Right lung (tissue), 5 donors: ENCODE measurements around the gene LYL1. TPM values are rescaled to one million over a fixed set of nuclear protein-coding genes. Genes with fewer than 3 reads are reported as not detected.

Experiments
- DNase-seq, 2 donors: peaks; one replicate each; pipeline ENCODE4 v3.0.0-alpha.2; 2013
- polyA plus RNA-seq, 5 donors: library from polyadenylated mRNA; unstranded; fragments of 120-200 nt; gene quantifications; one replicate each; pipeline versions ENCODE4 v1.2.1 to v1.2.3, GENCODE V29; 2013; ENCODE audit warnings: inconsistent platforms in 1 of 5, low replicate concordance in 1 of 5; ENCODE audit not compliant: insufficient read length in 5 of 5, insufficient read depth in 1 of 5

Gene LYL1
- polyA plus RNA-seq, 5 donors = 6.2 to 13.5 (median 6.8) TPM

DNA sequence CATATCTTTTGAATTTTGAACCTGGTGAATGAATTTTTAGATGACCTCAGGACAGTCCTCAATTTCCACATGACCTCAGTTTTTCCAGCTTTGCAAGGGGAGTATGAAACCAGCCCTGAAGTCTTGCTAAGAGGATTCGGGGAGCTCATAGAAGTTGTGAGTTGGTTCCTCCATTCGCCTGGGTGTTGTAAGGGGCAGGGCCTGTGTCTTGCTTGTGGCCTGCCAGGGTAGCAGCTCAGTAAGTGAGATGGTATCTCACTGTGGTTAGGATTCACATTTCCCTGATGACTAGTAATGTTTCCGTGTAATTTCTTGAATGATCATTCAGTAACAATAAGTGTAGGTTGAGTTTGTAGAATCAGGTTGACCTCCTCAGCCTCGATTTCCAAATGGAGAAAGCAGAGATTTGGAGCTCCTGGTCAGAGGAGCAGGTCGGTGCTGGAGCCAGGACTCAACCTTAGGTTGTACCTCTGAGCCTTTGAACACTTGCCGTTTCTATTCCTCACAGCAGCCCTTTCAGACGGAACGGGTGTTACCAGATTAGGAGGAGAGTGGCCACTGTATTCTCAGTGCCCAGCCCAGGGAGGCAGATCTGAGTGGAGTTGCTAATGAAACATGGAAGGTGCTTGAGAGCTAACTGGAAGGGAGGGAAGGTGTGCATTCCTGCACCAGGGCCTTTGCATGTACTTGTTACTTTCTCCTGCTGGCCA lies 30.0 kb upstream of the LYL1 start:
- no peak for DNase-seq

DNA sequence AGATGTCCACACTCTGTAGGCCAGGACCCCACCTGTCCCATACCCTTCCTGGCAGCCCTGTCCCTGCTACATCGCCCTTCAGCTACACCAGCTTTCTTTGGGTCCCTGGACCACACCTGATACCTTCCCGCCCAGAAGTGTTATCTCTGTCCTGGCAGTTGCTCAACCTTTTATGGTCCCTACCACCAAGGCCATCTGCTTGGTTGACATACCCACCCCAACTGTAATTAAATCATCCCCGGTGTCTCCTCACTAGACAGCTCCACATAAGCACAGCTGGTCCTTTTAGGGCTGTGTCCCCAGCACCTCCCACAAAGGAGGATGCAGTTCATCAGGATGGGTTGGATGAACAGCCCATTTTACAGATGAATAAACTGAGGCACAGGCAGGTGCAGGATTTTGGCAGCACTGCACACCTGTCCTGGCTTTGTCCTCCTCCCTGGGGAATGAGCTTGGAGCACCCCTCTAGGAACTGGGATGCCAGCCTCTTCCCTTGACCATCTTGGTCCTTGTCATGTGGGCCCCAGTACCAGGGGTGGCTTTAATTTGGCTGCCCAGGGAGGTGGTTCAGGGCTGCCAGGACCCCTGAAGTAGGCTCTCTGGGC lies 28.3 kb upstream of the LYL1 start:
- no peak for DNase-seq

DNA sequence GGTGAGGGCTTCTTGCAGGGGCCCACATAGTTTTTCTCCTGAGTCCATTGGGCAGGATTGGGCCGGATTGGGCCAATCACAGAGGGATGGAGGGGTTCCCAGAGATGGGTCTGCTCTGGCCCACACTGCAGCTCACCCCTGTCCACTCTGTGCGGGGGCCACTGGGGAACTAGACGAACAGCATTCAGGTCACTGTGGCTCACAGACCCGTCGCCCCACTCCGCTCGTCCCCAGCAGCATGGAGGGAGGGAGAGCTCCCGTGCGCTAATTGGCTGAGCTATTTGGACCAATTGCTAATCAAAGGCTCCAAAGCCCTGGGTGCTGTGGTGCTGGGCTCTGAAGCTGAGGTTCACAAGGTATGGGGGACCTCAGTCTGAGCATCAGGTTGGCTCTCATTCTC lies 26.7 kb upstream of the LYL1 start:
- DNase-seq = no peak

DNA sequence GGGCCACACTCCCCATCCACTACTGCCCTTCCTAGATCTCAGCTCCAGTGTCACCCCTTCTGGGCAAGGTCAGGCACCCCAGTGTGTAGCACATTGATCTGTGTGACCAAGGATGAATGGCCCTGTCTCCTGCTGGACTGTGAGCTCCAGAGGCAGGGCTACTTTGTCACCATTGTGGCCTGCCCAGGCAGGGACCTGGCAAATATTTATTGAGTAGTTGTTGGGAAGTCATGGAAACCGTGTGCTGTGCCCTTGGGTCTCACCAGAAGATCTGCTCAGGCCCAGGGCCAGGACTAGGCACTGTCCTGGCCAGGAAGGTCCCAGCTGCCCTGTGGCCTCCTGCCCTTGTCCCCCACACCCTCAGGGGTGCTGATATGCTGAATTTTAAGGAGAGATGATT lies 25.9 kb upstream of the LYL1 start:
- DNase-seq = no peak

DNA sequence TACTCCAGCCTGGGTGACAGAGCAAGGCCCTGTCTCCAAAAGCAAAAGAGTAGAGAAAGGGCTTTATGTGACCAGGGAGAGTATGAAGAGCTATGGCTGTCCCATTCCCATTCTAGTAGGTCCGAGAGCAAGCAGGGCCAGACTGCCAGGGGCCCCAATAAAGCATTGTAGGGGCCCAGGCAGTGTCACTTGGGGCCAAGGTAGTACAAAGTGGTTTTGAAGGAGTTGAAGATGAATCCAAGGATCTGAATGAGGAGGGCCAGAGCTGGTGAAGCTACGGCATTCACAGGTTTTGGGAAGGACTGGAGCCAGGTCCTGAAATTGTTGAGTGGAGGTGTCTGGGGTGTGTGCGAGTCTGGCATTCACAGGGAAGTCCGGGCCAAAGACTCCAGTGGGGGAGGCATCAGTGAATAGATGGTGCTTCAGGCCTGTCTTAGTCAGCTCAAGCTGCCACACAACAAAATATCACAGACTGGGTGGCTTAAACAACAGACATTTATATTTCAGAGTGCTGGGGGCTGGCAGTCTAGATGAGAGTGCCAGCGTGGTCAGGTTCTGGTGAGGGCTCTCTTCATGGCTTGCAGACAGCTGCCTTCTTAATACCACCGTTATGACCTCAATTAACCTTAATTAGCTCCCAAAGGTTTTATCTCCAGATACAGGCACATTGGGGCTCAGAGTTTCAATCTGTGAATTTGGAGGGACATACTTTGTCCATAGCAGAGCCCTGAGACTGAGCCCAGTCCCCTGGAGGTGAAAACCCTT lies 25.3 kb upstream of the LYL1 start:
- DNase-seq = no peak

DNA sequence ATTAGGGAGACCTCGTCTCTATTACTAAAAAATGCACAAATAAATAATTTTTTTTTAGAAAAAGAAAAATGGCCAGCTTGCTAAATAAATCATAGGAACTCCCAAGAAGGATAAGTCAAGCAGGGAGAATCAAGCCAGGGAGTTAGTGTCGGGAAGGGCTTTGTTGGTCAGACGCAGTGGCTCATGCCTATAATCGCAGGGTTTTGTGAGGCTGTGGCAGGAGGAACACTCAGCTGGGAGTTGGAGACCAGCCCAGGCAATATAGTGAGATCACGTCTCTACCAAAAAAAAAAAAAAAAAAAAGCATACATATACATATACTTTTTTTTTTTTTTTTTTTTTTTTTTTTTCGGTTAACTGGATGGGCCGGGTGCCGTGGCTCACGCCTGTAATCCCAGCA lies 24.4 kb upstream of the LYL1 start:
- no peak for DNase-seq

DNA sequence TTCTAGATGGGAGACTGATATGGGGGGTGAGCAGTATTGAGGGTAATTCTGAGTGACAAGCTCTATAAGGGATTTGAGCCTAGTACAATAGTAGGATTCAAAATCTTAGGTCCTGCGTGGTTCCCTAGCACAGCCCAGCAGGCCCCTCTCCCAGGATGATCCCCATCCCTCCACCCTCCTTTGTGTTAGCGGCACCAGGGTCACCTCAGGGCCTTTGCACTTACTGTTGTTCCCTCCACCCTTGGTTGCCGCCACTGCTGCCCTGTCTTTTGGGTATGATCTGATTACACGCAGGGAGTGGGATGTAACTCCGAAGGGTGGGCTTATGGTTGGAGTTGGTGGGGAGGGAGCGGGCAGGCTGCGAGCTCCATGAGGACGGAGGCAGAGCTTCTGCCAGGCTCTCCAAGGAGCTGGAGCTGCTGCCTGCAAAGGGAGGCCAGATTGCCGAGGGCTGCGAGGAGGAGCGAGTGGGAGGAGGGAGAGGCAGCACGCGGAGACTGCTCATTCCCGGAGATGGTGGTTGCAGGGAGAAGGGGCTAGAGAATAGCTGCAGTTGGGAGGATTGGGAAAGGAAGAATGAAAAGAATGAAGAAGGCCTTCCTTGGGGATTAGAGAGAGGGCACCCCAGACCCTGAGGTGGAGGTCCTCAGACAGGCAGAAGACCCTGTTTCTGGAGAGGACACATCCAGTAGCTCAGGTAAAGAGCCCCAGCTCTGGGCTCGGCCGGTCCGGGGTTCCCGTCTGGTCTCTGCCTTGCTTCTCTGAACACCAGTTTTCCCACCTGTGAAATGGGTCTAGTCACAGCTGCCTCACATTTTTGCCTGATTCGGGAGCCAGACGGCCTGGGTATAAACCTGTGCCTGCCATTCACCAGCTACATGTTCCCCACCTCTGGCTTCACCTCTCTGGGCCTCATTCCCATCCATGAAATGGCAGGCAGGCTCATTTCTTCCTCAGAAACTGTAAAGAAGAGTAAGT lies 20.6 kb upstream of the LYL1 start:
- DNase-seq = no peak

DNA sequence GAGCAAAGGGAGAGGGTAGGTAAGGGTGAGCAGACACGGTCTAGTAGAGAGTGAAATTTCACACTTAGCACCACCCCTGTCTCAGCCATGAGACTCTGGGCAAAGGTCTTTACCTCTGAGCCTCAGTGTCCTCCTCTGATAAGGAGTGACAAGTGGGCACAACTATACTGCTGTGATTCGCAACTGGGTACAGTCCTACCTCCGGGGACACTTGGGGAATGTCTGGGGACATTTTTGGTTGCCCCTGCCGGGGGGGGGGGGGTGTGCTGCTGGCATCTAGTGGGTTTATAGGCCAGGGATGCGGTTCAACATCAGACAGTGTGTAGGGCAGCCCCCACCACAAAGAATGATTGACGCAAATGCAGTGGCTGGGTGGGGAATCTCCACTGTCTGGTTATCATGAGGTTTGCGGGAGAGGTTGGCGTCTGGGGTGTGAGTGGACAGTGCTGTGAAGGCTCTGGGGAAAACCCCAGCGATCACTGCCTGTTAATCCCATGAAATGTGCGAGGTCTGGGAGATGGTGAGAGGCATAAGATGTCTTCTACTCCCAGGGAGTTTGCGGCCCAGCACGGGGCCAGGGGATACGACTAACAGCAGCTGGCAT lies 19.7 kb upstream of the LYL1 start:
- DNase-seq = no peak

DNA sequence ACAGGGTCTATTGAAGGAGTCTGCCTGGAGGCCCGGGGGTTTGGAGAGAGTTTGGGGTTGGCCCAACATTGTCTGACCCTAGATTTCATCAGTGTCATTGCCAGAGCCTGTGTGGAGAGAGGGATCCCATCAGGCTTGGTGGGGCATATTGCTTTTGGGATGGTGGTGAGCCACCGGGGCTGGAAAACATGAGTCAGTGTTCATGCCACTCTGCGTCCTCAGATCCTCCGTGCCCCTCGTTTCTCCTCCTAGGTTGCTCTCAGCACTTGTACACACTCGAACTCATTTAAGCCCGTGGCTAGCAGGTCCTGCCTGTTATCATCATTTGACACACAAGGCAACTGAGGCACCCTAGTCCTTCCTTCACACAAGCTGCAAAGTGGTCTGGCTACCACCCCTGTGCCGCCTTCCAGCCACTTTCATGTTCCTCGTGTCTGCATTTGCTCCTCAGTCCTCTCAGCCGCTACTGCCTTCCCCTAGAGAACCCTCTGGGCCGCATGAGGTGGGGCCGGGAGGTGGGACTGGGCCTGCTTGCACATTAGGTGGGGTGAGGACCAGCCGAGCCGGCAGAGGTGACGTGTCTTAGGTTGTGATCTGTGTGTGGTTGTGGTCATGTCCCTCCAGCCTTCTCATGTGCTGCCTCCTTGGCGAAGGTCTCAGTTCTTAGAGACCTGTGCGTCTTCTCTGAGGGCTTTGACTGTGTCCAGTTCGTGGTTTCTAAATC lies 19.1 kb upstream of the LYL1 start:
- DNase-seq = no peak

DNA sequence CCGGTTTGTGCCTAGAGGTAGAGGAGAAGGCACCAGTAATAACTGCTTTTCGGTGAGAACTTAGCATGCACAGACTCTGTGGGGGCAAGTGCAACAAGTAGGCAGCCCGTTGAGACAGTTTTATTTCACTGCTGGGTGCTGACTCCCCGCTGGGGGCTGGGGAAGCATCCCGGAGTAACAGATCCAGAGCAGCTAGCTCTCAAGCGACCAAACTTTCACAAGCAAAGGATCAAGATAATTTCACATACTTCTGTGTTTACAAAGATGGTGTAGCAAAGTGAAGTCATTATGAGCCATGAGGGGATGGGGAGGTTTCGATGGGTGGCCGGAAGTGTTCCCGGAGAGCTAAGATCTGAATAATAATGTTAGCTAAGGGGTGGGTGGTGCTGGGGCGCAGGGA lies 18.2 kb upstream of the LYL1 start:
- no peak for DNase-seq

DNA sequence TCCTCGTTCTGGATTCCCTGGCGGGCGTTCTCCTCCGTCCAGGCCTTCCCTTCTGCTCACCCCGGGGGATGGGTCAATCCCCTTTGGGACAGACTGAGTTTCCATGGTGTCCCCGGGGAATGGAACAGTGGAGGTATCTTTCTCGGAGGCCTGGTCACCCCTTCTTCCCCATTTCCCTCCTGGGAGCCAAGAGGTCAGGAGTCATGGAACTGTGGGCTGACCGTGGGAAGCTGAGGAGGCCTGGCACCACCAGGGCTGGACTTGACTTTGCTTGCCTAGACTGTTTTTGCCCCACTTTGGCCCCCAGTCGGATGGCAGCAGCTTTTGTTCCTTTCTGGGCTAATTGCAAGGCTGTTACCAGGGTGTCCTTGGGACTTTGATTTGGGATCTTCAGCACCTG lies 17.4 kb upstream of the LYL1 start:
- no peak for DNase-seq

DNA sequence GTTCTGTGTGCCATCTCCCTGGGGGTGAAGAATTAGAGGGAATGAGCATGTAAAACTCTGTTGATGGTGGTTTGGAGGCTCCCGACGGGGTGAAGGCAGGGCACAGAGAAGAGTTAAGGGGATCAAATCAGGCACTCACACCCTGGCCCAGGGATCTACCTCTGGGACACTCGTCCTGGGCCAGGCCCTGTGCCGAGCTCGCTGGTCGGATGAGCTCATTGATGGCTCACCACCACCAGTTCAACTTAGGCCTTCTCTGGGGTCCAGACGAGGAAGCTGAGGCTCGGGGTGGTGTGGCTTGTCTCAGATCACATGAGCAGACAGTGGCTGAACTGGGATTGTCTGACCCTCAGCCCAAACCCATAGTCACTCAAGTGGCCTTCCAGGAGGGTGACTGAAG lies 17.0 kb upstream of the LYL1 start:
- no peak for DNase-seq

DNA sequence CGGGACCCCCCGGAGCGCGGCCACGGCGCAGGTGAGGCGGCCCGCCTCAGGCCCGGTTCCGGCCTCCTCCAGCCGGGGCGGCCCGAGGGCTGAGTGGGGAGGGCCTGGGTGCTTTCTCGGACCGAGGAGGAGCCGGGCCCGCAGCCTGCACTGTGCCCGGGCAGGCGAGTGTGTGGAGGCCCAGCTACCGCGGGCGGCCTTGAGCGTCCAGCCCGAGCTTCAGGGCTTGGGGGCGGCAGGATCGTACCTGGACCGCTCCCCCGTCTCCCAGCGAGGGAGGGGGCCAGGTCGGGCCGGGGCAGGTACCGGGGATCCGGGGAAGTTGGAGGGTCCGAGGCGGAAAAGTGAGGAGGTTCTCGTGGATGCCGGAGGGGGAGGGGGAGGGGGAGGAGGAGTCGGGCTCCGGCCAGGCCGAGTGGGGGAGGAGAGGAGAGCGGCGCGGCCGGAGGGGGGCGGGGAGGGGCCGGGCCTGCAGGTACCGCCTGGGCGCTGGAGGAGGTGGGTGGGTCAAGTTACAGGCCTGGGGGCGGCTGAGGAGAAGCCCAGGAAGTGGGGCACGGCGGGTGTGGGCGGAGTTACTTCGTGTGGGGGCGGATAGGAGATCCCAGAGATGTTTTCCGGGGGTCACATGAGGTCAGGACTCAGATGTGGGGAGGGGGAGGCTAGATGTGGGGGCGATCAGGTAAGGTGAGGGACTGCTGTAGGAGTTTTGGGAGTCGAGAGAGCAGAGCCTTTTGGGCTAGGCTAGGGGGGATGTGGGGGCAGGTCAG lies 16.0 kb upstream of the LYL1 start:
- DNase-seq = no peak

DNA sequence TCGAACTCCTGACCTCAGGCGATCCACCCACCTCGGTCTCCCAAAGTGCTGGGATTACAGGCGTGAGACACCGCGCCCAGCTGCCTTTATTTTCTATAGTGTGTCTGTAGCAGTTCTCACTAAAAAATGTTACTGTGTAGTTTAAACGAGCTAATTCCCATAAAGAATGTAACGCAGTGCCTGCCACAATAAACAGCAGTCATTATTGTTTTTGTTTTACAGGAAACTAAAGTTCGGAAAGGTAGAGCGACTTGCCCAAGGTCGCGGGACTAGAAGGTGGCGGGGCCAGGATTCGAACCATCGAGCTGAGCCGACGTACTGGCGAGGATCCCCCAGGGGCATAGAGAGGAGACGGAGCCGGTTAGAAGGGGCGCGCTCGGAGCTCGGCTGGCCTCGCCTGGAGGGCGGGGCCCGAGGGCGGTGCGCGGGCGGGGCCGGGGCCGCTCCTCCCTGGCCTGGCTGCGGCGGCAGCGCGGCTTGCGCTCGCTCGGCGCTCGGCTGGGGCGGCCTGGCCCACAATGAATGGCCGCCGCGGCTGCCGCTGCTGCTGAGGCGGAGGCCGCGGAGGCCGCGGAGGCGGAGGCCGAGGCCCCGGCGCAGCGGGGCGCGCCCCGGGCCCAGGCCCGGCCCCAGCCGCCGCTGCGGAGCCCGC lies 15.2 kb upstream of the LYL1 start, which contains the start of gene NACC1:
TSS of gene NACC1 (plus strand) at position 493 of the 652 bp plus-strand sequence. CDS start 16,944 bp downstream, outside the sequence.
- DNase-seq = peak; percentile 79 to 80

DNA sequence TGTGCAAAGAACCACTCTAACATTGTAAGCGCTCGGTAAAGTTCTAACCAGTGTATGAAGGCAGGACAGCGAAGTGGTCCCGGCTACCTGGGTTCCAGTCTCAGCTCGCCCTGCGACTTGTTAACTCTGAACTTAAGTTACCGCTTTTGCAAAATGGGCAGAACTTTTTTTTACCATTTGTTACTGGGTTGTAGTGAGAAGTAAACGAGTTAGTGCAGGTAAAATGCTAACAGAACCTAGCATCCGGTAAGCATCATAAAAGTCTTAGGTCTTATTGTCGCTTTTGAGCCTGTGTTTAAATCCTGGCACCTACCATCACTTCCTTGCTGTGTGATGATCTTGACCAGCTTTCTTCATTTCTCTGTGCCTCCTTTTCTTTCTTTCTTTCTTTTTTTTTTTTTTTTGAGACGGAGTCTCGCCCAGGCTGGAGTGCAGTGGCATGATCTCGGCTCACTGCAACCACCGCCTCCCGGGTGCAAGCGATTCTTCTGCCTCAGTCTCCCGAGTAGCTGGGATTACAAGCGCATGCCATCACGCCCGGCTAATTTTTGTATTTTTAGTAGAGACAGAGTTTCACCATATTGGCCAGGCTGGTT lies 14.6 kb upstream of the LYL1 start:
- no peak for DNase-seq

DNA sequence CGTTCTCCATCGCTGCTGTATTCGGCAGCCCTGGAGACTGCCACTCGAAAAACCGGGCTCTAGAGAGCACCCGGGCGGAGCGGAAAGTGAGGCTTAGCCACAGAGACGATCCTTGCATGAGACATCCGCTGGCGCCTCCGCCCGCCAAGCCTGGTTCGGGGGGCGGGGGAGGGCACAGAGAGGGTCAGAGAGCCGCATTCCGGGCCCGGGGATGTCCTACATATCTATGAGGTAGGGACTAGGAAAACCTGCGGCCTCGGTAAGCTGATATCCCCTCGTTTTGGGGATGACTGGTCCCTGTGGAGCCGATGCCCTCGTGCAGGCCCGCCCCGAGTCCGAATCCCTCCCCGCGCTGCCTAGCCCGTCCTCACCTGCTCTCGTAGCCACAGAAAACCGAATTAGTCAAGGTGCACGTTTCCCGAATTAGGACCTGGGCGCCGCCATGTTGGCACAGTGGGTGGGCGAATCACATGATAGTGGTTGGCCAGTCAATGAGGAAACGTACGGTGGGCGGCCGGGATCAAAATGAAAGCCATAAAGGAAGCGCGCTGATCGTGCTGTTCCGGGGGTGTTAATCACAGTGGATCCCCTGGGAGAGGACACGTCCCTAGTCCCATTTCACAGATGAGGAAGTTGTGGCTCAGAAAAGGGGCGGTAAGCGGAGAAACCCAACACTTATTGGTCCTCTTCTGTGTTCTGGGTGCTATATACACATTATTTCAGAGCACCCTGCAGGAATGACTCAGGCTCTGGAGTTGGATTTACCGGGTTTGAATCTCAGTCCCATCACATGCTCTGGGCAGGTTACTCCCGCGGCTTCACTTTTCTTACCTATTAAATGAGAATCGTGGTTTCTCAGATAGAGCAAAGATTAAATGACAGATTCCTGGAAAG lies 13.9 kb upstream of the LYL1 start, which contains the start of gene TRMT1:
TSS of gene TRMT1 (minus strand) at position 459 of the 894 bp plus-strand sequence. CDS start at position 118, 341 bp downstream.
- peak; percentile 84 for DNase-seq

DNA sequence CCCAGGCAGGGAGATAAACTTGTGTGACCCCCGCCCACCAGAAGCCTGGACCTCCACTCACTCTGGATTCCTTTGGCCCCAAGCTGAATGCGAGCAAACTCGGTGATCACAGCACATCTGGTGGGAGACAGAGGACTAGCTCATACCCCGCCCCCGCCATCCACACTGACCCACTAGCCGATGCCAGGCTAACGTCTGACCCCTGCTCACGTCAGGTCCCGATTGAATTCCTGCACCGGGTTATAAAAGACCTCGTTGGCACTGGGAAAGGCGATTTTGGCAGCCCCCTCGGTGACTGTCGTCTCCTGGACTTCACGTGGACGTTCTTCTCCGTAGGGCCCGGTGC lies 13.3 kb upstream of the LYL1 start:
- no peak for DNase-seq

DNA sequence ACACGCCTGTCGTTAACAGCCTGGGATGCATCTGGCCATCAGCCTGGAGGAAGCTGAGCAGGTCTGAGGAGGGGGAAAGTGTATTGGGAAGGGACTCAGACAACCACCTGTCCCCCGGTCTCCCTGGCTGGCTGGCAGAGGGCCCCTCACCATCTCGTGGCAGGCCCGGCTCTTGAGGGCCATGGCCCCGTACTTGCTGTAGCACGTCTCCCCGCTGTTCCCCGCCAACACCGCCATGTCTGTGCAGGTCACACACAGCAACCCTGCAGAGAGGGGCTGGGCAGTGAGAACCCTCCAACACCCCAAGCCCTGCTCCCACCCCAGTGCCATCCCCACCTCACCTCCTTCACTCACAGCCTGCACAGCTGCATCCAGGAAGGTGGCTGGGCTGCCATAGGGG lies 9.9 kb upstream of the LYL1 start:
- no peak for DNase-seq
